T-helper 1 cell treated with Interleukin-12 subunit alpha and Interleukin-12 subunit beta and Interleukin-4 antibody, amounts not matched to agents 30 ng/mL and 1 ng/mL, for 36 hours (primary cell): ENCODE measurements around the gene GRM8. TPM values are rescaled to one million over a fixed set of nuclear protein-coding genes. Genes with fewer than 3 reads are reported as not detected.

Source experiments
- intact Hi-C: fragments of 100-400 bp; cut with micrococcal nuclease; formaldehyde crosslinking; loops from one replicate; pipeline ENCODE4 v1.15.1; 2024
- total RNA-seq: library from RNA; stranded (reverse); gene quantifications from 2 replicates; pipeline ENCODE4 v1.2.3, GENCODE V29; 2022

Gene GRM8
- total RNA-seq, 1 donor from 2014 or later: not detected

DNA sequence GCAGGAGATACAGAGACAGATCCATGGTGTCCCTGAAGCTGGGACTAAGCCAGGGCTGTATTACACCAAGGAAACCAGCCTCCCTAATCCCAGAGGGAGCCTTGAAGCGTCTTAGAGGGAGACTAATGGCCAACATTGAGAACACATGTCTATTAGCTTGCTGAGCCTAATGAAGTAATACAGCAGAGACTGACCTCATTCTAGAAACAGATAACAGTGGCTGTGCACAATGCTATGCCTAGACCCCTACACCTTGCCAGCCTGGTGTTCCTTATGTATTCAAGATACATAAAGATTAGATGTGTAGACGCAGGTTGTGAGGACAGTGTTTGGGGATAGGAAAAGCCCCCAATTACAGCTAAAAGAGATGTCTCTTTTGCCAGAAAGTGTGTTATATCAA is 19.1 kb downstream of the GRM8 start:
- intact Hi-C loops: no loop called here

DNA sequence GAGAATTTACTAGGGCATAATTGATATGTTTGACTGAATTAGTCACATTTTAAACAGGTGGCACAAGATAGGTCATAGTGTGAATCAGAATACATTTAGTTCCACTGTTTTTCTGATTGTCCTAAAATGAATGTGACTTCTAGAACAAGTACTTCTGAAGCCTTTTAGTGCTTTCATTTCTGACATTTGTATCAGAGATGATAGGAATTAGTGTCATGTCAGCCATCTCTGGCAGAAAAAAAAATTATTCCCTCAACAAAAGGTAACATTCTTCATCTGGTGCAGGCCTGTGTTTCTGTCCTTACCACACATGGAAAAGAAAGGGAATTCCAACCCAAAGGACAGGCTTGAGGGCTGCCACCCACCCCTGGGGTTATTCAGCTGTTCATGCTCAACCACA is 21.3 kb downstream of the GRM8 start:
- intact Hi-C loops: no loop called here

DNA sequence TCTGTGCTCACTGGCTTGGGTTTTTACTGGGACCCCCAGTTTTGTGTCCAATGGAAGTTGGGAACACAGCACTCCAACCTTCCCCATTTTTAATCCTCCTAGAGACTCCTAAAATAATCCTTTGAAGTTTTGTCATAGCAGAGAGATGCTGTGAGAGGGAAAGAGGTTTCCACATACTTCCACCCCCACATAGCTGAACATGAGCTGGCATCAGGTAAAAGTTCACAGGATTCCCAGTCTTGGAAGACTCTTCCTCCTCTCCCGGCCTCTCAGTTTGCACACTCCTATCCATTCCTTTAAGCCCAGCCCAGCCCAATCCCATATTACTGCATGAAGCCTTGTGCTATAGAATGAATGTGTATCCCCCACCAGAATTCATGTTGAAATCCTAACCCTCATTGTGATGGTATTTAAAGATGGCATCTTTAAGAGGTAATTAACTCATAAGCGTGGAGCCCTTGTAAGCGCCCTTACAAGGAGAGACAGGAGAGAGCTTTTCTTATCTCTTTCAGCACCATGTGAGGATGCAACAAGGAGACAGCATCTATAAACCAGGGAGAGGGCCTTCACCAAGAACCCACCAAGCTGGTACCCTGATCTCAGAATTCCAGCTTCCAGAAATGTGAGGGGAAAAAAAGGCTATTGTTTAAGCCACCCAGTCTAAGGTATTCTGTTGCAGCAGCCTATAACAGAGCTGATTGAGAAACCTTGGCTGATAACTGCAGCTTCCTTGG is 22.4 kb downstream of the GRM8 start:
- intact Hi-C loops: no loop called here

DNA sequence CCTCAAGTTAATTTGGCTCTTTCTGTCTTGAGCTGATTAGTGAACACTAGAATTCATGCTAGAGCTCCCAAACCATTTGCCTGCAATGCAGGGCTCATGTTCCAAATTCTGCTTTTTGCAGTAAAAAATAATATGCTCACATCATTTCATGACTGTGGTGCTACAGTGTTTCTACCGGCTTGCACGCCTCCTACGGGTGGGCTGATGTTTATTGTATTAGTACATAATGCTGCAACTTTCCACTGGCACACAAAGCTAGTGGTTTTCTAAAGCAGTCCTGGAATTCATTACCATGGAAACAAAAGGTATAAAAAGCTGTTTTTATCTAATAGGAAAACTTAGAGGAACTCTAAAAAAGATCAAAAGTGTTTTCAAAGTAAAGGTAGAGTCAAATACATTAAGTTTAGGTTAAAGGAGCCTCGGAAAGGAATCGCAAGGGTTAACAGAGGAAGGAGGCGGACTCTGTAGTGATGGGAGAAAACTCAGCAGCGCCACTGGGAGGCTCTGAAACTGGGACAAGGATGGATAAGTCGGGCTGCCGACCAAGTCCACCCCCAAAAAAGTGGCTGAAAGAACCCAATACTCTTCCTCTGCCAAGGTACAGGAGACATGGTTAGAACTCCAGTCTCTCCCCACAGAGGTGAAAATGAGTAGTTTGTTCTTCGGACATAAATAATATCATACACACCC is 25.9 kb downstream of the GRM8 start:
- intact Hi-C loops: no loop called here

DNA sequence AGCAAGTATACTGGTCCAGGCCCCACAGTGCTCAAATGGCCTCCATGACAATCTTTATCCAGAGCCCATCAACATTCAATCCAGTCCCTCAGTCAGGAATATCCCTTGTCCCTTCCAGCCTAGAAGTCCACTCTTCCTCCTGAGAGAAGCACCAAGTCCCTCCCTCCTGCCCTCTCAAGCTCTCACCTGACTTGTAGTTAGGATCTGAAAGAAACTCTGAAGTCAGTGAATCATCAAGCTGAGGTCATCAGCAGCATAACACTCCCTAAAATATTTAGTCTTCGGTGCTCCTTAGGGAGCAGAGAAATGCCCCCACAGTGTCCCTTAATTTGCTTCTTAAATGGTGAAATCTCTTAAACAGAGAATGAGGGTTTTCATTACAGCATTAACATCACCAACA is 31.0 kb downstream of the GRM8 start:
- intact Hi-C loops: no loop called here

DNA sequence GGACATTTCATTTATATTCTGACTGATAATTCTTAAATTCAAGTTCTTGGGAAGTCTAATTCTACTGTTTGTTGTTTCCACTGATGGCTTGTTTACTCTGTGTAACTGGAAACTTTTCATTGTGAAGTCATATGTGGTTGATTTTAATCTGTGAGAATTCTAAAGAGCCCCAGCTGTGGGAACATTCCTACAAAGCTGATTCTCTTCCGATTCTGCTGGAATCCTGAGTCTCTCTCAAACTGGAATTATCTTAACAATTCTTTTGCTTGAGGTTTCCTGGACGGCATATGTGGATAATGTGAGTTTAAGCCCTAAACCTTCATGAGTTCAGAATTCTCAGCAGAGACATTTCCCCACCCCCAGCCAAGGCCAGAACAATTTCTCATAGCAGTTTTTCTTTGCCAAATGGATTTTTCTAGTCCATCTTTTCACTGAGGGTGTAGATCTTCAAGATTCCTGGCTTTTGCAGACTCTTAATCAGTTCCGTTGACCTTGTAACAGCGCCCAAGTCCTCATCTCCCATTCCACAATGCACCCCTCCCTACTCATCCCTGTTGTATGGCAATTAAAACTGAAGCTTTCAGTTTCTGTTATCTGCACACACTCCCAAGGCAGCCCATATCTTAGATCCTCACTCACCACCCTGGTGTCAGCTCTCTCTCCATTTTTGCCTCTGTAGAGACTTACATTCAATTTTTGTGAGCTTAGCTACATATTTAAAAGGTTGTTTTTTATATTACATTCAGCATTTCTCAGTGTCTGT is 37.6 kb downstream of the GRM8 start:
- intact Hi-C loops: no loop called here

DNA sequence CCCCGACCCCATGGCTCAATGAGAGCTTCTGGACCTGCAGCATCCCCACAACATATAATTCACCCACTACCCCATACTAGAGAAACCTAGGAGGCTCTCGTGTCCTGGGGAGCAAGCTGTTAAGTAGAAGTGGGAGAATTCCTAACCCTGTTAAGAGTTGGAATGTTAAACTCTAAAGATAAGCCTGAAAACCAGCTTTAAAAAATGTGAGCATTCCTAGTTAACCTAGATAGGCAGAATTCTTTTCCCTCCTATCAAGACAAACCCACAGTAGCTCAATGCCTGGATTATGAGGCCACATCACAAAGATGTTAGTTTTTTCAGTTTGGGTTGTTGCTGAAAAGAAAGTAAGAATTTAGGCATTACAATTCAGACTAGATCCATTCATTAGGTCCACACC is 42.9 kb downstream of the GRM8 start:
- intact Hi-C loops: no loop called here

DNA sequence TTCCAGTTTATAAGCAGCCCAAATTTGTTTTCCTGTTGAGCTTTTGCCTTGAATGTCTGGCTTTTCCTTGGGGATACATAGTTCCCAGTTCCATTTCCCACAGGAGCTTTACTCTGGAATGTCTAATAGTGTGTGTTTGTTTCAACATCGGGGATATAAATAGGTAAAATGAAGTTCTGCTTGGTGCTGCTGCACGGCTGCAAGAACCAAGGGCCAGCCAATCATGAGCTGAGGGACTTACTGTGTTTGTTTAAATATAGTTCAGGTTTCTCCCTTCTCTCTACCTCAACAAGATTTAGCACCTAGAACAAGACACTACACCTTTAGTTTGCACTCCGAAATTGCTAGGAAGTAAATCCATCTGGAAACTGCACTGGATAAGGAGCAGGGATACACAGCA is 43.9 kb downstream of the GRM8 start:
- intact Hi-C loops: no loop called here

DNA sequence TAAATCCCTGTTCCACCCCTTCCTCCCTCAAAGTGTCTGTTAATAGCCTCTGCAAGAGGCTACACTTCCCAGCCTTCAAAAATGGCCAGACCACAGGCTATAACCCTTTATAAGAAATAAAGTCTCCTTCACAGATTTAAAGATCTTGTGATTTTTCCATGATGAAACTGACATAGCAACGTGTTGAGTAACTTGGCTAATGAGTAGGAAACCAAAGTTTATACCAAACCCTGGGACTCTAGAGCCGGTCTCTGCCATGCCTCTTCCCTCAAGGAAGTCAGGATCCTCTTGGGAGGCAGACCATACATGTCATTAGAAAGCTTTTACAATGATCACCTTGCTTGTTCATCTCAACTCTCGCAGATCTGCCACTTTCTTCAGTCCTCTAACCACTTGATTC is 44.4 kb downstream of the GRM8 start:
- intact Hi-C loops: no loop called here

DNA sequence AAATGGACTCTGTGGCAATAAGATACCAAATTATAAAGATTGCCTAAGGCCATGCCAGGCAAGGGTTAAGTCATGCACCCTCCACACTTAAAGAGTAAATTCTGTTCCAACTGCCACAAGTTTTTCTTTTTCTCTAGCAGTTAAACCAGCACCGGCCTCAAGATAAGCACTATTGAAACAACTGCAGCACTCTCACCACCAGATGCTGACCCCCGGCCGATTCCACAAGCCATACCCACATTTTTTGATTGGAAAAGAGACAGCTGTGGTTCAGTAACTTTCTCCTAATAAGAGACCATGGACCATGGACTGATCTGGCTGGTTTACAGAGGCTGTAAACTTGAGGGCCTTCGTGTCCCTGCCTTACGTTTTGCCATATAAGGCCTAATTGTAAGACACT is 44.9 kb downstream of the GRM8 start:
- intact Hi-C loops: no loop called here

DNA sequence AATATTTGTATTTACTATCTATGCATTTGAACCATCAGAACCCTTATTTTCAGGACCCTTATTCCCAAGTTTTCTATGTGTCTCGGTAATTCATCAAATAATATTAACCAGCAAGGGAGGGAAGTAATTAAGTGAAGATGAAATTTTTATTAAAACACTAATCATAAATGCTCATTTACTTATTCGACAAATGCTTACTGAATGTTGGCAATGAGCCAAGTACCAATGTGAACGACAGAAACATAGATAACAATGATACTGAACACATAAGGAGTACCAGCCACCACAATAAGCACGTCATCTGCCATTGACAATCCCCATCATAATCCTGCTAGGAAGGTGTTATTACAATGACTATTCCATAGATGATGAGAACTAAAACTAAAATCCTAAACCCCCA is 45.5 kb downstream of the GRM8 start:
- intact Hi-C loops: no loop called here

DNA sequence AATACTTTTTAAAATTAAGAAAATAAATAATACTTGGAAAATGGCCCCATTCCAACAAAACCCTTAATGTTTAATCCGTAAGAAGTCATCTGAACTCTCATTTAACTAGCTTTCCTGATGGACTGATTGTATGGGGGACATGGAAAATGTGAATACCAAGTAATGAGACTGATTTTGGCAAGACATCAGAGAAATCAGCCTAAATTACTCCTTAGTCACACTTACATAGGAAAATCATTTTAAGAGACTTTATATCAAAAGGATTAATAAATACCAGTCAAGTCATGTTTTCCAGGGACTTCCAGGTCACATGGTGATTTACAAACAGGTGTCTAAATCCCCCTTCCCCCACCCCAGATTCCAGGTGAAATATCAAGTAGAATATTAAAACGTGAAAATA is 58.2 kb downstream of the GRM8 start:
- intact Hi-C loops: no loop called here

DNA sequence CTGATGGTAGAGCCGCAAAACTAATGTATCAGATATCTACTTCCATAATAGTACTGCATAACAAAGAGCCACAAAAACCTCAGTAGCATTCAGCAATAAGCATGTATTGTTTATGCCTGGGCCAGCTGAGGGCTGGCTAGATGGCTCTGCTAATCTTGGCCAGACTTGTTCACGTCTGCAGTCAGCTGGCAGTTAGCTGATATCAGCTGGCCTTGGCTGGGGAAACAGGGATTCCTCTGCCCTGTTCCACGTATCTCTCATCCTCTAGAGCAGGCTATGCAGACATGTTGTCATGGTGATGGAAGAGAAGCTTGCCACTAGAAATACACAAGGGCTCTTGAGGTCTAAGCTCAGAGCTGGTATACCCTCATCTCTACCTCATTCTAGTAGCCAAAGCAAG is 62.9 kb downstream of the GRM8 start:
- intact Hi-C loops: no loop called here

DNA sequence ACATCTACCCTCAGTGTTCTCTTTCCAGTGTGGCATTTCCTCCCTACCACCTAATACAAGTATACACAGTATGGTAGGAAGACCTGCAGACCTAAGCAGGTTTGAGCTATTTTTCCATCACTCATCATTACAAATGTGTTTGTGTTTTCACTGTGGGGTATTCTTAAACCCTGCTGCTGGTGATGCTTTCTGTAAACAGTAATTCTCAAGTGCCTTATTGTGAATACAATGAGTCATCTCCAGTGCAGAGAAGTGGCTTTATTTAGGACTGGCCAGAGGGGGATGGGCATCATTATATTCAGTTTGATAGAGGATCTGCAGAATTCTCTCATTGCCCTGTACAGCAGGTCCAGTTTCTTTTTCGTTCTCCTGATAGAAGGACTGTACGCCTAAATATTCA is 63.7 kb downstream of the GRM8 start:
- intact Hi-C loops: no loop called here

DNA sequence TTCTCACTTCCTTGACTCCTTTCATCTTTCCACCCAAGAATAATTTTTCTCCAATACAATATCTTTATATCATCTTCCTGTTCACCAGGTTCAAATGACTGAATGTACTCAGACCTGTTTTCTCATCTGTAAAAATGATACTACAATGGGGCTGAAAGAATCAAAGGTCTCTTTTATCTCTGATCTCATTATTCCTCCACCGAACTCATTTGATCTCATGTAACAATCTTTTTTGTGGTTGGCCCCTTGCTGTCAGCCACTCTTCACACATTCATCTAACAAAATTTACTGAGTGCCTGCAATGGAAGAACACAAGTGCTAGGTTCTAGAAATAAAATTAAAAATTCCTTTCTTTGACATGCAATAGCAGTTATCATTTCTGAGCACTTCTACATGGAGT is 65.0 kb downstream of the GRM8 start:
- intact Hi-C loops: no loop called here

DNA sequence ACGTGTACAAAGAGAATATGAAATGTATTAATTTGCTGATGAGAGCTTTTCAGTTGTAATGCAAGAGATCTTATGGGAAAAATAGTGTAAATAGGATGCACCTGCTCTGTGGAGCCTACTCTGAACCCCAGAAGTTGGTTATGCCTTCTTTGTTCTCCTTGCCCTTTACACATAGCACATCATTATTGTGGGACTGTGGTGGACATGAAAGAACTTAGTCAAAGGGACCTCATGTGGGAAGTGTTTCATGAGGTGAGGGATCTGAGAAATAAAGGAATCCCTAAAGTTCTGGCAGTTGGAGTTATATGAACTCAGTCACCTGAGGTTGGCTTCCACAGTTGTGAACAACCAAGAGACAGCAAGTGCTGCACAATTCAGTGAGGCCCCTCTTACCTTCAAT is 66.1 kb downstream of the GRM8 start:
- intact Hi-C loops: no loop called here

DNA sequence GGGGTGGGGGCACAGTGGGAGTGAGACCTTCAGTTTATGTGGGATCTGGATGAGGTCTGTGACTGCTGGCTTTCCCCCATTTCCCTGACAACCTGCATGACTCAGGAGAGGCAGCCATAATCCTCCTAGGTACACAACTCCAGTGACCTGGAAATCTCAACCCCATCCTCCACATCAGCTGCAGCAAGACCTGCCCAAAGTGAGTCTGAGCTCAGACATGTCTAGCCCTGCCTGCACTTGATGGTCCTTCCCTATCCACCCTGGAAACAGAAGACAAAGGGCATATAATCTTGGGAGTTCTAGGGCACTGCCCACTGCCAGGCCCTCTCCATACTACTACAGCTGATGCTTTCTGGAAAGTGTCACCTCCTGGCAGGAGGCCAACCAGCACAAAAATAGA is 75.6 kb downstream of the GRM8 start:
- intact Hi-C loops: no loop called here

DNA sequence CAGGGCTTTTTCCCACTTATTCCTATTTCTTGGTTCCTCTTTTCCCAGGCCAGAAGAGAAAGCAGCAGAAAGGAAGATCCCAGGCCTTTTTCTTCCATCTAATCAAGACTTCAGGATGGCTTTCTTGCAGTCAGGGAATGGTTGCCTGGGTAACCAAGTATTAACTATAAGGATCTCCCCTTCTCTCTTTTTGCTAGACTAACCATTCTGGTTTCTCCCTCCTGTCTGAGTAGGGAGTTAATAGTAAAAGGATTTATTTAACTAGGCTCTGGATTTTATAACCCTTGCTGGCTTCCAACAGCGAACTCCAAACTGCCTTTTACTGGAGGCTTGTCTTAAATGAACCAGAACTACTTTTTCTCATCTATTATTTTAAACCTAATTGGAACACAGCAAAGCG is 90.4 kb downstream of the GRM8 start:
- intact Hi-C loops: no loop called here

DNA sequence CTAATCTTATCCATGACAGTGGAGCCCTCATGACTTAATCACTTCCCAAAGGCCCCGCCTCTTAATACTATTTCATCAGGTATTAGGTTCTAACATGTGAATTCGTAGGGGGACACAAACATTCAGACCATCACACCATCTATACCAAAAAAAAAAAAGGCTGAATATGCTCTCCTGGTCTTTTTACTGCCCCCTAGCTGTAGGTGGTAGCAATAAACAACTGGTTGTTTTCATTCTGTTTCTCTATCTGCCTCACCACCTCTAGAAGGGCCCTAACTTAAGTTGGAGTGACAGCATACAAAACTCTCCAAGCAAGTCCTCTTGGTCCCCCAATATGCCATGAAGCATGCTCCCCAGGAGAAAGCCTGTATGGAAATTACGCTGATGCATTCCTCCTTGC is 94.1 kb downstream of the GRM8 start:
- intact Hi-C loops: no loop called here

DNA sequence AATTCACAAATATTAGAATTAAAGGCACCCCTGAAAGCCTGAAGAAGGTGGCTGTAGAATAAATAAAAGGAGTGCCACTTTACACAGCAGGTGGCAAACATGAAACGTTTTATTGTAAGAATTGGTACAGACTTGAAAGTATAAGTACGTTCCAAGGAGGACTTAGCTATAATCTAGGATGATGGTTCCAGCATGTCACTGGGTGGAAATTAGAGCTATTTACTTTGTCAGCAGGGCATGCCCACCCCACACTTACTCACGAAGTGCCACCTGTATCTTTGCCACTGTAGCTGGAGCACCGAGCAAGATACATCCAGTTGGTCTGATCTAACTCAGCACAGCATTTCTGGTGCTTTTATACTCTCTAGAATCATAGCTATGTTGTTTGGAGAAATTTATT is 97.8 kb downstream of the GRM8 start:
- intact Hi-C loops: no loop called here

DNA sequence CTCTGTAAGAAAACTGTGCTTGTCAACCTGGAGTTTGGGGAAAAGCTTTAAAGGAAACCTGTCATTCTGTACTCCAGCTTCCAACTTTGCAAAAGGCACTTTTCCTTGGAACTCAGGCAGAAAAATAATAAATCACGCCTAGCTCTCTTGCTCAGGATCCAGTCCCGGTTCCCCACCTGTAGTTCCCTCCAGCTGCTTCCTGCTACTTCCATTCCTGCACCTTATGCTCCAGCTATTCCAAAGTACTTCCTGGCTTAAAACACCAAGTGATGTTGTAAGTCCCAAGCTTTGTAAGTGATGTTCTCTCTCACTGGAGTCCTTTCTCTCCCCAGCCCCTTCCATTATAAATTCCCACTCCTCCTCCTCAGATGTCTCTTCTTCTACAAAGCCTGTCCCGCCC is 98.6 kb downstream of the GRM8 start:
- intact Hi-C loops: no loop called here

DNA sequence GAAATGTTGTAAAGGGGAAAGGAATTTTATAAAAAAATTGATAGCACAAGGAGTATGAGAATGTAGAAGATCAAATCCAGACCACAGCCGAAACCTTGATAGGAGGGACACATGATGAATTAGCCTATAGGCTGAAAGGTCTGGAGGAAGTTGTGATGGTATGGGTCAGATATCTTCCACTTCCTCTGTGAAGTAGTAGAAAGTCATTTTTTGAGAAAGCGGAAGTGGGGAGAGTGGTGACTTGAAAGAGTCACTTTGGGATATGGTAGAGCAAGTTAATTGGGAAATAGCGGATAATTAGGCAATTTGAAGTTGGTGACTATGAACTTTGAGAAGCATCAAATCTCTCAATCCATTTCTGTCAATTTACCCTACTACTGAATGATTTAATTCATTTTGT is 99.4 kb downstream of the GRM8 start:
- intact Hi-C loops: no loop called here

DNA sequence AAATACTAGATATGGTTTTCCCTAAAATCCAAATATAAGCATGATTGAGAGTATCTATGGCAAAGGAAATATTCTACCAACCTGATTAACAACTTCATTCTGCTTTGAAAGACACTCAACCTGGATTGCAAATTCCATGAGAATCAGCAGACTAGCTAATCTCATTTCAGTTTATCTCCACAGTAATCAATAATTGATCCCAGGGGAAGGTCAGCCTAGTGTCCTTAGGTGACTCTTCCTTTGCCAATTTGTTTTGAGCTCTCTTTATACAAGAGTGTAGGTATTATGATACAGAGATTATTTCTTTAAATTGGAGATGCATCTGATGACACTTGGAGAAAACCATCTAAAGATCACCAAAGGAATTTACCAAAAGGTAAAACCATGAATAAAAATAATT is 100.3 kb downstream of the GRM8 start:
- intact Hi-C loops: no loop called here
